ENCODE results near the gene ELP1. TPM values are rescaled to one million over a fixed set of nuclear protein-coding genes. Genes with fewer than 3 reads are reported as not detected.

The ELP1 gene
- total RNA-seq, 4 donors from 2014 or later: 15.0 to 20.9 (median 20.6) TPM

DNA sequence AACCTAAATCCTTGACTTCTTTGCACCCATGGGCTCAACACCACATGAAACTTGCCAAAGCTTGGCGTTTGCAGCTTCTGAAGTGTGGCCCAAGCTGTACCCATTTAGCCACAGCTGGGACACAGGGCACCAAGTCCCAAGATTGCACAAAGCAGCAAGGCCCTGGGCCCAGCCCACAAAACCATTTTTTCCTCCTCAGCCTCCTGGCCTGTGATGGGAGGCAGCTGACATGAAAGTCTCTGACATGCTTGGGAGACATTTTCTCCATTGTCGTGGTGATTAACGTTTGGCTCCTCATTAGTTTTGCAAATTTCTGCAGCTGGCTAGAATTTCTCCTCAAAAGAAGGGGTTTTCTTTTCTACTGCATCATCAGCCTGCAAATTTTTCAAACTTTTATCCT is 110.1 kb downstream of the ELP1 start:
- TF ChIP-seq, protein P1, sequence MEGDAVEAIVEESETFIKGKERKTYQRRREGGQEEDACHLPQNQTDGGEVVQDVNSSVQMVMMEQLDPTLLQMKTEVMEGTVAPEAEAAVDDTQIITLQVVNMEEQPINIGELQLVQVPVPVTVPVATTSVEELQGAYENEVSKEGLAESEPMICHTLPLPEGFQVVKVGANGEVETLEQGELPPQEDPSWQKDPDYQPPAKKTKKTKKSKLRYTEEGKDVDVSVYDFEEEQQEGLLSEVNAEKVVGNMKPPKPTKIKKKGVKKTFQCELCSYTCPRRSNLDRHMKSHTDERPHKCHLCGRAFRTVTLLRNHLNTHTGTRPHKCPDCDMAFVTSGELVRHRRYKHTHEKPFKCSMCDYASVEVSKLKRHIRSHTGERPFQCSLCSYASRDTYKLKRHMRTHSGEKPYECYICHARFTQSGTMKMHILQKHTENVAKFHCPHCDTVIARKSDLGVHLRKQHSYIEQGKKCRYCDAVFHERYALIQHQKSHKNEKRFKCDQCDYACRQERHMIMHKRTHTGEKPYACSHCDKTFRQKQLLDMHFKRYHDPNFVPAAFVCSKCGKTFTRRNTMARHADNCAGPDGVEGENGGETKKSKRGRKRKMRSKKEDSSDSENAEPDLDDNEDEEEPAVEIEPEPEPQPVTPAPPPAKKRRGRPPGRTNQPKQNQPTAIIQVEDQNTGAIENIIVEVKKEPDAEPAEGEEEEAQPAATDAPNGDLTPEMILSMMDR (IDR thresholded peaks at IDR 0.05; ENCODE audit: low read depth): no peak

Small RNA genes within 50 kb of the gene (small RNA-seq; reads per million reads assigned to genes)
- not detected for gene AL359692.1

Other genes starting within 250 kb of the ELP1 start
- not detected for gene ACTL7B, start 78.1 kb downstream of the ELP1 start, total RNA-seq
- gene ACTL7A, start 71.9 kb downstream of the ELP1 start, total RNA-seq: not detected
- 10 to 100 TPM in 2 of 4 donors, 1 to 10 TPM in 2; 6.4 to 13.9 (median 11.1) TPM for gene ABITRAM, start 276 bp upstream of the ELP1 start, total RNA-seq
- gene CTNNAL1, start 79.4 kb upstream of the ELP1 start, total RNA-seq: 10 to 100 TPM; 24.5 to 58.5 (median 37.1) TPM
- gene TMEM245, start 185.8 kb upstream of the ELP1 start, total RNA-seq: 10 to 100 TPM; 55.8 to 95.9 (median 88.6) TPM
- gene FRRS1L, start 233.1 kb upstream of the ELP1 start, total RNA-seq: under 1 TPM in 2 of 4 donors, not detected in 2; under 0.01 to 0.22 TPM

Data from subcutaneous adipose tissue (tissue), 4 donors.